Measurements from ENCODE around the gene DHX58.

DHX58 gene

GRCh38 chr17:42081516-42082129 is 30.9 kb downstream of the DHX58 start:
- DNase-seq (ENCODE audit: low spot score): no peak

- DNase-seq (ENCODE audit: low spot score): no peak
Observed at GRCh38 chr17:42079541-42079940, 33.0 kb downstream of the DHX58 start.

- DNase-seq (ENCODE audit: low spot score): no peak
Observed at GRCh38 chr17:42078396-42079043, 34.0 kb downstream of the DHX58 start.

GRCh38 chr17:42077755-42078154 is 34.8 kb downstream of the DHX58 start:
- DNase-seq (ENCODE audit: low spot score): no peak

- DNase-seq (ENCODE audit: low spot score): no peak
Observed at GRCh38 chr17:42076797-42077559, 35.5 kb downstream of the DHX58 start.

- DNase-seq (ENCODE audit: low spot score): no peak
Observed at GRCh38 chr17:42075789-42076188, 36.7 kb downstream of the DHX58 start.

GRCh38 chr17:42072323-42073187 is 40.0 kb downstream of the DHX58 start:
- DNase-seq (ENCODE audit: low spot score): no peak

- DNase-seq (ENCODE audit: low spot score): no peak
Observed at GRCh38 chr17:42071810-42072209, 40.7 kb downstream of the DHX58 start.

GRCh38 chr17:42068979-42069378 is 43.5 kb downstream of the DHX58 start:
- DNase-seq (ENCODE audit: low spot score): no peak

- DNase-seq (ENCODE audit: low spot score): no peak
Observed at GRCh38 chr17:42067371-42068091, 45.0 kb downstream of the DHX58 start.

GRCh38 chr17:42065201-42065600 is 47.3 kb downstream of the DHX58 start:
- DNase-seq (ENCODE audit: low spot score): no peak

- DNase-seq (ENCODE audit: low spot score): no peak
Observed at GRCh38 chr17:42062681-42063080, 49.8 kb downstream of the DHX58 start.

GRCh38 chr17:42061646-42062487 is 50.6 kb downstream of the DHX58 start:
- no peak for DNase-seq (ENCODE audit: low spot score)

GRCh38 chr17:42060231-42060630 is 52.3 kb downstream of the DHX58 start:
- DNase-seq (ENCODE audit: low spot score): no peak

- DNase-seq (ENCODE audit: low spot score): no peak
Observed at GRCh38 chr17:42059815-42060214, 52.7 kb downstream of the DHX58 start.

GRCh38 chr17:42058063-42058462 is 54.5 kb downstream of the DHX58 start:
- no peak for DNase-seq (ENCODE audit: low spot score)

- no peak for DNase-seq (ENCODE audit: low spot score)
Observed at GRCh38 chr17:42056635-42057034, 55.9 kb downstream of the DHX58 start.

- no peak for DNase-seq (ENCODE audit: low spot score)
Observed at GRCh38 chr17:42055496-42055895, 57.0 kb downstream of the DHX58 start.

- no peak for DNase-seq (ENCODE audit: low spot score)
Observed at GRCh38 chr17:42055027-42055426, 57.5 kb downstream of the DHX58 start.

- no peak for DNase-seq (ENCODE audit: low spot score)
Observed at GRCh38 chr17:42053731-42054500, 58.6 kb downstream of the DHX58 start.

All from globus pallidus (tissue), 1 donor.